ENCODE data around the gene GPHN. TPM values are rescaled to one million over a fixed set of nuclear protein-coding genes. Genes with fewer than 3 reads are reported as not detected.
"Not testable (repeated sequence)": the region's sequence is repeated elsewhere in the genome, so short reads cannot be mapped to it uniquely, and the experiment has no call there.

The GPHN gene
- total RNA-seq, 1 donor = 6.5 TPM

DNA sequence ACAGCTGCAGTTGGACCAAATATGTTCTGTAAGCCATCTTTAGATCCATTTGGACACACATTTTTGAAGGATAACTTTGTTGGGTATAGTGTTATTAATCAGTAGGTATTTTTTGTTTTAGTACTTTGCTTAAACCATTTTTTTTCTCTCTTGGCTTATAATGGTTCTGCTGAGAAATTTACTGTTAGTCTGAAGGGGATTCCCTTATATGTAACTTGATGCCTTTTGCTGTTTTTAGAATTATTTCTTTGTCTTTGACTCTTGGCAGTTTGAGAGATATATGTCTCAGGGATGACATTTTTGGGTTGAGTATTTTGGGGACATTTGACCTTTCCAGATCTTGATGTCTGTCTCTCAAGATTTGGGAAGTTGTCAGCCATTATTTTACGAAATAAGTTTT lies 169.8 kb downstream of the GPHN start:
- no peak overlapping the region for H3K4me3 ChIP-seq (ENCODE audit: low read depth, low read length)
- DNase-seq (ENCODE audit: low read depth) = no peak
- TF ChIP-seq, protein P1, sequence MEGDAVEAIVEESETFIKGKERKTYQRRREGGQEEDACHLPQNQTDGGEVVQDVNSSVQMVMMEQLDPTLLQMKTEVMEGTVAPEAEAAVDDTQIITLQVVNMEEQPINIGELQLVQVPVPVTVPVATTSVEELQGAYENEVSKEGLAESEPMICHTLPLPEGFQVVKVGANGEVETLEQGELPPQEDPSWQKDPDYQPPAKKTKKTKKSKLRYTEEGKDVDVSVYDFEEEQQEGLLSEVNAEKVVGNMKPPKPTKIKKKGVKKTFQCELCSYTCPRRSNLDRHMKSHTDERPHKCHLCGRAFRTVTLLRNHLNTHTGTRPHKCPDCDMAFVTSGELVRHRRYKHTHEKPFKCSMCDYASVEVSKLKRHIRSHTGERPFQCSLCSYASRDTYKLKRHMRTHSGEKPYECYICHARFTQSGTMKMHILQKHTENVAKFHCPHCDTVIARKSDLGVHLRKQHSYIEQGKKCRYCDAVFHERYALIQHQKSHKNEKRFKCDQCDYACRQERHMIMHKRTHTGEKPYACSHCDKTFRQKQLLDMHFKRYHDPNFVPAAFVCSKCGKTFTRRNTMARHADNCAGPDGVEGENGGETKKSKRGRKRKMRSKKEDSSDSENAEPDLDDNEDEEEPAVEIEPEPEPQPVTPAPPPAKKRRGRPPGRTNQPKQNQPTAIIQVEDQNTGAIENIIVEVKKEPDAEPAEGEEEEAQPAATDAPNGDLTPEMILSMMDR (IDR thresholded peaks at IDR 0.05; ENCODE audit: insufficient read depth, low read length) = no peak

DNA sequence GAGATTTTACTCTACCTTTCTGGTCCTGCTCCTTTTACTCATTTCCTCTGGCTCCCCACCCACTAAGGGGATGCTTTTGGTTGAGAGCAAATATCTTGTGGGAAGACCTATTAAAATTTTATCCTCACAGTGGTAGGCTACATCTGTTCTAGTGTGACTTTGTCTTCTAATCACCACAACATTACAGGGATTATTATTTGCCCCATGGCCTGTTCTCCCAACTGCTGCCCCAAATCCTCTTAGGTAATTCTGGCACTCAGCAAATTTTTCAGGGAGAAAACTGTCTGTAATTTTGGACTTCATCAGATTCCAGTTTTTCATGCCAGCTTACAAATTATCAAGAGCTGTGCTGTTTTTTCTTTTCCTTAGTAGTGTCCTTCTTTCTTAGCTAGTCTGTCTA lies 172.3 kb downstream of the GPHN start:
- no peak overlapping the region for H3K4me3 ChIP-seq (ENCODE audit: low read depth, low read length)
- DNase-seq (ENCODE audit: low read depth) = no peak
- TF ChIP-seq, protein P1 (IDR thresholded peaks at IDR 0.05; ENCODE audit: insufficient read depth, low read length) = no peak

DNA sequence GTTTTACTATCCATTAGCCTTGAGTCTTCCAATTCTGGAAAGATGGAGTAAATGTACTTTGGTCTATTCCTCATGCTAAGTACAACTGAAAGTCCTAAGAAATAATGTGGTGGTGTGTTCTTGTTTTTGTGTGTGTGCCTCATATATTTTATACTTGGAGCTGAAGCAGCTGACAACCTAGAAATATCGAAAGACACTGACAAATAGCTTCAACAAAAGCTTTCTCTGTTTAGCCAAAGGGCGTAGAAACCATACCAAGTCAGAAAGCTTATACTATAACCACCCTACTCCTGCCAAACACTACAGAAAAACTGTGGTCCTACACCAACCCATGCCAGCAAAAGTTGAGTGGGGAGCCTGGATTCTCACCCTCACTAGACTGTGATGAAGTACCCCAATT lies 188.4 kb downstream of the GPHN start:
- TF ChIP-seq, protein P1 (IDR thresholded peaks at IDR 0.05; ENCODE audit: insufficient read depth, low read length) = no peak

DNA sequence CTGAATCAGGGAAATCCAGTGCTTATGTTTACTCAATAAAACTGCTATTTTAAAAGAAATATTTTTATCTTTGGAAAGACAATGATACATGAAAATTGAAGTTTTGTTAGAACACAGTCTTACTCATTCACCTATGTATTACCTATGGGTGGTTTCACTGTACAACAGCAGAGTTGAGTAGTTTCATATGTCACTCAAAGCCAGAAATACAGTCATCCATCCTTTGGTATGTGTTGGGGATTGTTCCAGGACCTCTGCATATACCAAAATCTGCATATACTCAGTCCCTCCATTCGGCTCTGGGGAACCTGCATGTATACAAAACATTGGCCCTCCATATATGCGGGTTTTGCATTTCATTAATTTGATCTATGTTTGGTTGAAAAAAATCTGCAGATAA lies 190.6 kb downstream of the GPHN start:
- TF ChIP-seq, protein P1 (IDR thresholded peaks at IDR 0.05; ENCODE audit: insufficient read depth, low read length) = no peak
- no peak for DNase-seq (ENCODE audit: low read depth)
- H3K4me3 ChIP-seq (ENCODE audit: low read depth, low read length) = no peak overlapping the region

More for the DNA sequence above, 188.4 kb downstream of the GPHN start:
- DNase-seq (ENCODE audit: low read depth) = no peak
- no peak overlapping the region for H3K4me3 ChIP-seq (ENCODE audit: low read depth, low read length)

DNA sequence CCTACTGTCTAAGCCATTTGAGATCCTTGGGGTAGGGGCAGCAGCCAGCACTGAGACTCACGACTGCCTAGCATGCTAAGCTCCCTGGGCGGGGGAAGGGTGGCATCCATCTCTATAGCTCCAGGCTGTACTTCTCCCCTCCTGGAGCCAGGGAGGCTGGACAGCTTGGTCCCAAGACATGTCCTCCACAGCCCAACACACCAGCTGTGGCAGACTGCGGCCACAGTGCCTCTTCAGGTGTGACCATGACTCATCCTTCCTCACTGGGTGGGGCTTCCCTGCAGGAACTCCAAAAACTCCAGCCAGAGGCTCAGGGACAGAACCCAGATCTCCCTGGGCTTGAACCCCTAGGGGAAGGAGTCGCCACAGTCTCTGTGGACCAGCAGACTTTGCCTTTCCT lies 193.9 kb downstream of the GPHN start:
- no peak for DNase-seq (ENCODE audit: low read depth)
- TF ChIP-seq, protein P1 (IDR thresholded peaks at IDR 0.05; ENCODE audit: insufficient read depth, low read length) = no peak
- no peak overlapping the region for H3K4me3 ChIP-seq (ENCODE audit: low read depth, low read length)

DNA sequence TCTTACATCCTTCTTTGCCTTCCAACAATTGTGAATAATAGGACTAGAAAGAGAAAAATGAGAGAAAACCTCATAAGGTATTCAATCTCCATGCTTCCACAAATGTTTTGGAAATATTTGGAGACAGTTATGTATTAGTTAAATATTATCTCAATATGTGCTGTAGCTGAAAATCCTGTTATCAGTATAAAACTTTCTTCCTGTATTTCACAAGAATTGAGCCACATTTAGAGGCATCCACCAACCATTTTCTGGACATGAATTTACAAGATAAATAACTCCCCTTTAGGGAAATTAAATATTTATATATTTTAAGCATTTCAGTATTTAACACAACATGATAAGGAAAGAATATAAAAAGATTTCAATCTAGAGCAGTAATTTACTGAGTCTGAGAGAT lies 200.3 kb downstream of the GPHN start:
- TF ChIP-seq, protein P1 (IDR thresholded peaks at IDR 0.05; ENCODE audit: insufficient read depth, low read length) = no peak
- peak; percentile 41 for DNase-seq (ENCODE audit: low read depth)

DNA sequence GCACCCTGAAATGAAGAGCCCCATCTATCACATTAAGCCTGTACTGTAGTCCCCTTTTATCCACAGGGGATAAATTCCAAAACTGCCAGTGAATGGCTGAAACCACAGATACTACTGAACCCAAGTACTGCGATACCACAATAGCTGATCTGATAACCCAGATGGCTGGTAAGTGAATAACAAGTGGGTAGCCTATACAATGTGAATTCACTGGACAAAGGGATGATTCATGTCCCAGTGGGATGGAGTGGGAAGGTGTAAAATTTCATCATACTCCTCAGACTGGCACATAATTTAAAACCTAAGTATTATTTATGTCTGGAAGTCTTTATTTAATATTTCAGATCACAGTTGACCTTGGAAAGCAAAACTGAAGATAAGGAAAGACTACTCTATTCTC lies 201.3 kb downstream of the GPHN start:
- TF ChIP-seq, protein P1 (IDR thresholded peaks at IDR 0.05; ENCODE audit: insufficient read depth, low read length) = no peak
- peak; percentile 68 for DNase-seq (ENCODE audit: low read depth)
- H3K4me3 ChIP-seq (ENCODE audit: low read depth, low read length) = no peak overlapping the region

More for the DNA sequence above, 200.3 kb downstream of the GPHN start:
- H3K4me3 ChIP-seq (ENCODE audit: low read depth, low read length) = no peak overlapping the region

DNA sequence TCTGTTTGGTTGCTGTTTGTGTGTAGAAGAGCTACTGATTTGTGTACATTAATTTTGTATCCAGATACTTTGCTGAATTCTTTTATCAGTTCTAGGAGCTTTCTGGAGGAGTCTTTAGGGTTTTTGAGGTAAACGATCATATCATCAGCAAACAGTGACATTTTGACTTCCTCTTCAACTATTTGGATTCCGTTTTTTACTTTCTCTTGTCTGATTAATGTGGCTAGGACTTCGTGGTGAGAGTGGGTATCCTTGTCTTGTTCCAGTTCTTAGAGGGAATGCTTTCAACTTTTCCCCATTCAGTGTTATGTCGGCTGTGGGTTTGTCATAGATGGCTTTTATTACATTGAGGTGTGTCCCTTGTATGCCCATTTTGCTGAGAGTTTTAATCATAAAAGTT lies 206.3 kb downstream of the GPHN start:
- not testable (repeated sequence) for H3K4me3 ChIP-seq (ENCODE audit: low read depth, low read length); DNase-seq (ENCODE audit: low read depth)

DNA sequence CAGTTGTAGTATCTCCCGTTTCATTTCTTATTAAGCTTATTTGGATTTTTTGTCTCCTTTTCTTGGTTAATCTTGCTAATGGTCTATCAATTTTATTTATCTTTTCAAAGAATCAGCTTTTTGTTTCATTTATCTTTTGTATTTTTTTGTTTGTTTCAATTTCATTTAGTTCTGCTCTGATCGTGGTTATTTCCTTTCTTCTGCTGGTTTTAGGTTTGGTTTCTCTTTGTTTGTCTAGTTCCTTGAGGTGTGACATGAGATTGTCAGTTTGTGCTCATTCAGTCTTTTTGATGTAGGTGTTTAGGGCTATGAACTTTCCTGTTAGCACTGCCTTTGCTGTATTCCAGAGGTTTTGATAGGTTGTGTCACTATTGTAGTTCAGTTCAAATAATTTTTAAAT lies 207.4 kb downstream of the GPHN start:
- H3K4me3 ChIP-seq (ENCODE audit: low read depth, low read length); DNase-seq (ENCODE audit: low read depth): not testable (repeated sequence)

Data from fibroblast of the aortic adventitia (primary cell).